GM12892 (cell line): ENCODE measurements around the gene ARHGAP22.

Experiments
- POLR2A ChIP-seq: IDR thresholded peaks from 2 replicates; pipeline ENCODE4 v1.6.1; 2011; ENCODE audit warnings: low read depth, low read length, control low read depth
- TAF1 ChIP-seq: IDR thresholded peaks from 2 replicates; pipeline ENCODE4 v1.6.1; 2011; ENCODE audit warnings: low read depth, mild to moderate bottlenecking, control low read depth, low read length, borderline replicate concordance

DNA sequence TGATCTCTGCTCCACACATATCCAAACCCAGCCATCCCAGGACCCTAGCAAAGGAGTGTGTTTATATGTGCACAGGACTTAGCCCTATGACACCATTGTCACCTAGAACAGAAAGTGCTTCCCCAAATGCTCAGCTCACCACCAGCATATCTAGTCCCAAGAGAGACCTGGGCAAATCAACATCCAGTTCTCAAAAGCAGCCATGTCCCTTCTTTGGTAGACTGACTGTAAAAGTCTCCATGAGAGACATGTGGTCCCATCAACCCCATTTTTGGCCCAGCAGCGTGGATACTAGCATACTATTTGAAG, 20.9 kb upstream of the ARHGAP22 start:
- TF ChIP-seq TAF1, result no peak
- no peak for TF ChIP-seq POLR2A
